Small intestine (tissue), 4 donors: ENCODE results near the gene POLR3GL. TPM values are rescaled to one million over a fixed set of nuclear protein-coding genes. Genes with fewer than 3 reads are reported as not detected.

Source experiments
- polyA plus RNA-seq, 4 donors: library from polyadenylated mRNA; stranded (reverse) in 3 of 4; unstranded in 1 of 4; fragments of 200-250 nt in 3 of 4; fragments of 120-200 nt in 1 of 4; gene quantifications; one replicate each; pipeline versions ENCODE4 v1.2.1 to v1.2.3, GENCODE V29; 2013
- donor health status: healthy with polysubstance abuse.
- donor health status: Bipolar disorder and iron deficiency.
- donor health status: healthy.

The POLR3GL gene
- polyA plus RNA-seq, 4 donors = 28.2 to 37.3 (median 33.8) TPM

Other genes starting within 250 kb of the POLR3GL start
- gene CD160, start 245.2 kb upstream of the POLR3GL start, polyA plus RNA-seq = 1 to 10 TPM in 2 of 4 donors, under 1 TPM in 2; 0.34 to 4.3 (median 1.1) TPM
- gene RNF115, start 140.6 kb upstream of the POLR3GL start, polyA plus RNA-seq = 10 to 100 TPM in 1 of 4 donors, 1 to 10 TPM in 3; 2.7 to 12.3 (median 4.0) TPM
- gene POLR3C, start 140.5 kb upstream of the POLR3GL start, polyA plus RNA-seq = 10 to 100 TPM; 11.6 to 25.2 (median 17.3) TPM
- gene NUDT17, start 119.1 kb upstream of the POLR3GL start, polyA plus RNA-seq = 1 to 10 TPM in 3 of 4 donors, under 1 TPM in 1; 0.54 to 4.4 (median 1.6) TPM
- gene PIAS3, start 105.6 kb upstream of the POLR3GL start, polyA plus RNA-seq = 10 to 100 TPM in 2 of 4 donors, 1 to 10 TPM in 2; 5.9 to 21.7 (median 9.2) TPM
- 1 to 10 TPM in 2 of 4 donors, under 1 TPM in 1, not detected in 1; 0.61 to 1.8 (median 1.1) TPM for gene ANKRD35, start 78.8 kb upstream of the POLR3GL start, polyA plus RNA-seq
- 1 to 10 TPM in 1 of 4 donors, under 1 TPM in 3; 0.52 to 1.9 (median 0.61) TPM for gene ITGA10, start 54.6 kb upstream of the POLR3GL start, polyA plus RNA-seq
- 10 to 100 TPM; 30.6 to 41.2 (median 33.5) TPM for gene PEX11B, start 46.0 kb upstream of the POLR3GL start, polyA plus RNA-seq
- gene RBM8A, start 37.2 kb upstream of the POLR3GL start, polyA plus RNA-seq = 100 to 1,000 TPM in 2 of 4 donors, 10 to 100 TPM in 2; 62.2 to 151 (median 105) TPM
- gene LIX1L, start 6.7 kb upstream of the POLR3GL start, polyA plus RNA-seq = 1 to 10 TPM in 3 of 4 donors, under 1 TPM in 1; 0.67 to 7.1 (median 4.5) TPM
- gene ANKRD34A, start 115 bp upstream of the POLR3GL start, polyA plus RNA-seq = 1 to 10 TPM in 1 of 4 donors, under 1 TPM in 3; 0.31 to 1.1 (median 0.51) TPM
- gene TXNIP, start 31.9 kb downstream of the POLR3GL start, polyA plus RNA-seq = 100 to 1,000 TPM in 3 of 4 donors, 10 to 100 TPM in 1; 85.4 to 652 (median 266) TPM
- gene HJV, start 57.0 kb downstream of the POLR3GL start, polyA plus RNA-seq = under 1 TPM in 1 of 4 donors, not detected in 3; 0.65 TPM
- gene NBPF10, start 180.1 kb downstream of the POLR3GL start, polyA plus RNA-seq = under 1 TPM; 0.22 to 0.83 (median 0.32) TPM